Measurements from ENCODE around the gene FAM110C. TPM values are rescaled to one million over a fixed set of nuclear protein-coding genes. Genes with fewer than 3 reads are reported as not detected.

FAM110C gene
- total and polyA plus RNA-seq, 9 of the 15 experiments (the other 6 are each of a cell fraction or from before 2014, with no cell fraction given) = not detected

GRCh38 chr2:24107-24506, 22.2 kb downstream of the FAM110C start:
- Histone ChIP-seq H3K9me3 (replicated peaks; ENCODE audit: control insufficient read depth, insufficient read depth, low read depth, low read length) (no peaks in the 10 kb centered on the region), H3K4me1 (replicated peaks in 1 of 2; ENCODE audit: control insufficient read depth in 2 of 2, insufficient read depth in 2 of 2, low read length in 2 of 2) (no peaks in the 10 kb centered on the region), H3K9me1 (ENCODE audit: control insufficient read depth, insufficient read depth, low read length) (no peaks in the 10 kb centered on the region), H3K79me2 (ENCODE audit: control insufficient read depth, insufficient read depth, low read length) (no peaks in the 10 kb centered on the region), H3K36me3 (ENCODE audit: control insufficient read depth, insufficient read depth, low read length) (no peaks in the 10 kb centered on the region), H3K4me3 (no peak overlapping the region), H3K27ac (ENCODE audit: extremely low read depth, low read depth, low read length) (no peak overlapping the region), H2AFZ (ENCODE audit: low read depth, low read length) (no peak overlapping the region), H3K9ac (ENCODE audit: insufficient read depth in 1 of 2, low read depth in 2 of 2, low read length in 2 of 2) (no peak overlapping the region), H3K27me3 (ENCODE audit: control insufficient read depth in 2 of 2, insufficient read depth in 2 of 2, low read length in 2 of 2) (no peaks in the 10 kb centered on the region), H3K4me2 (ENCODE audit: insufficient read depth, low read length) (no peak overlapping the region), H4K20me1 (replicated peaks; ENCODE audit: control insufficient read depth, insufficient read depth, low read length) (no peaks in the 10 kb centered on the region)
- POLR2A ChIA-PET = interaction anchor here (1.2 kb wide), 1 partner anchor 9 kb away, joined by 4 read pairs; no protein-coding TSS in a partner anchor
- no TSS peak for BruUV-seq (replicated peaks)
- DNase-seq (ENCODE audit: extremely low read depth in 1 of 4, low spot score in 3 of 4) = no peak
- in situ Hi-C loops (cut with MboI) = no loop called here
- intact Hi-C loops (cut with micrococcal nuclease) = no loop called here
- CTCF ChIA-PET (ENCODE audit: low intra/inter-chr PET ratio) = no interaction called here
- no peak for ATAC-seq
- FAIRE-seq = no peak
- TF ChIP-seq RB1 (IDR thresholded peaks at IDR 0.05; ENCODE audit: low read depth) (no peak), POLR3G (IDR thresholded peaks at IDR 0.05; ENCODE audit: extremely low read depth, insufficient read length, insufficient replicate concordance) (no peak), HNRNPUL1 (IDR thresholded peaks at IDR 0.05; ENCODE audit: low read length) (no peak), GABPB2 (CRISPR knock-in tag; conservative IDR thresholded peaks at IDR 0.05) (no peak), ZBTB40 (IDR thresholded peaks at IDR 0.05) (no peak), ZBTB40 (CRISPR knock-in tag; IDR thresholded peaks at IDR 0.05) (no peak), SMARCB1 (IDR thresholded peaks at IDR 0.05; ENCODE audit: insufficient read length, low read depth) (no peak), ZNF280A (IDR thresholded peaks at IDR 0.05; ENCODE audit: low read depth, partially characterized antibody) (no peak), E2F3 (CRISPR knock-in tag; IDR thresholded peaks at IDR 0.05) (no peak), EZH2 (IDR thresholded peaks at IDR 0.05; ENCODE audit: borderline replicate concordance, low read depth, low read length) (no peak), CREM (IDR thresholded peaks at IDR 0.05; ENCODE audit: low read depth) (no peak)

All from K562 (cell line).